Measurements from ENCODE around the gene ODR4.
"Not testable (repeated sequence)": the region's sequence is repeated elsewhere in the genome, so short reads cannot be mapped to it uniquely, and the experiment has no call there.

ODR4 gene

GRCh38 chr1:186418503-186418902 lies 42.9 kb downstream of the ODR4 start:
- no peak for DNase-seq
- intact Hi-C loops (cut with DNase I), result no loop called here

GRCh38 chr1:186420311-186420710 lies 44.7 kb downstream of the ODR4 start:
- no peak for DNase-seq
- intact Hi-C loops (cut with DNase I), result no loop called here

GRCh38 chr1:186420923-186421322 lies 45.3 kb downstream of the ODR4 start:
- DNase-seq, result no peak
- intact Hi-C loops (cut with DNase I), result no loop called here

GRCh38 chr1:186421446-186421845 lies 45.8 kb downstream of the ODR4 start:
- DNase-seq, result no peak

GRCh38 chr1:186424539-186424938 lies 48.9 kb downstream of the ODR4 start:
- DNase-seq, result no peak
- intact Hi-C loops (cut with DNase I), result no loop called here

More at GRCh38 chr1:186421446-186421845, 45.8 kb downstream of the ODR4 start:
- intact Hi-C loops (cut with DNase I), result no loop called here

GRCh38 chr1:186426118-186426517 lies 50.5 kb downstream of the ODR4 start:
- intact Hi-C loops (cut with DNase I), result no loop called here
- no peak for DNase-seq

- DNase-seq, result no peak
- intact Hi-C loops (cut with DNase I), result no loop called here
Observed at GRCh38 chr1:186429017-186429416, 53.4 kb downstream of the ODR4 start.

- intact Hi-C loops (cut with DNase I), result no loop called here
- no peak for DNase-seq
Observed at GRCh38 chr1:186435336-186435735, 59.7 kb downstream of the ODR4 start.

- no peak for DNase-seq
- intact Hi-C loops (cut with DNase I), result no loop called here
Observed at GRCh38 chr1:186438567-186438966, 62.9 kb downstream of the ODR4 start.

GRCh38 chr1:186440584-186440983 lies 64.9 kb downstream of the ODR4 start:
- intact Hi-C loops (cut with DNase I), result no loop called here
- no peak for DNase-seq

- DNase-seq, result no peak
- intact Hi-C loops (cut with DNase I), result no loop called here
Observed at GRCh38 chr1:186442651-186443375, 67.2 kb downstream of the ODR4 start.

- intact Hi-C loops (cut with DNase I), result no loop called here
Observed at GRCh38 chr1:186443638-186444037, 68.0 kb downstream of the ODR4 start.

GRCh38 chr1:186446152-186446551 lies 70.5 kb downstream of the ODR4 start:
- DNase-seq, result no peak
- intact Hi-C loops (cut with DNase I), result no loop called here

More at GRCh38 chr1:186443638-186444037, 68.0 kb downstream of the ODR4 start:
- DNase-seq, result no peak

GRCh38 chr1:186454981-186455380 lies 79.3 kb downstream of the ODR4 start:
- intact Hi-C loops (cut with DNase I), result no loop called here
- no peak for DNase-seq

GRCh38 chr1:186456729-186457255 lies 81.2 kb downstream of the ODR4 start:
- intact Hi-C loops (cut with DNase I), result no loop called here
- DNase-seq, result no peak

- intact Hi-C loops (cut with DNase I); DNase-seq: not testable (repeated sequence)
Observed at GRCh38 chr1:186459161-186459560, 83.5 kb downstream of the ODR4 start.

GRCh38 chr1:186461014-186461413 lies 85.4 kb downstream of the ODR4 start, which contains the start of gene PDC:
PDC (minus strand) TSS chr1:186461114; CDS start chr1:186449459, 11,655 bp downstream.
- intact Hi-C loops (cut with DNase I), result no loop called here
- DNase-seq, result no peak

- intact Hi-C loops (cut with DNase I), result no loop called here
- no peak for DNase-seq
Observed at GRCh38 chr1:186463511-186463910, 87.9 kb downstream of the ODR4 start.

- intact Hi-C loops (cut with DNase I), result no loop called here
- DNase-seq, result no peak
Observed at GRCh38 chr1:186463926-186464325, 88.3 kb downstream of the ODR4 start.

GRCh38 chr1:186465491-186465890 lies 89.9 kb downstream of the ODR4 start:
- intact Hi-C loops (cut with DNase I); DNase-seq: not testable (repeated sequence)

- intact Hi-C loops (cut with DNase I), result no loop called here
Observed at GRCh38 chr1:186465946-186466345, 90.3 kb downstream of the ODR4 start.

More at GRCh38 chr1:186465946-186466345, 90.3 kb downstream of the ODR4 start:
- no peak for DNase-seq
